Measurements from ENCODE around the gene ATR.

Gene ATR

GRCh38 chr3:142507241-142507640 is 71.3 kb downstream of the ATR start:
- DNase-seq = no peak

GRCh38 chr3:142502187-142502985 is 76.1 kb downstream of the ATR start:
- DNase-seq = no peak

DNA sequence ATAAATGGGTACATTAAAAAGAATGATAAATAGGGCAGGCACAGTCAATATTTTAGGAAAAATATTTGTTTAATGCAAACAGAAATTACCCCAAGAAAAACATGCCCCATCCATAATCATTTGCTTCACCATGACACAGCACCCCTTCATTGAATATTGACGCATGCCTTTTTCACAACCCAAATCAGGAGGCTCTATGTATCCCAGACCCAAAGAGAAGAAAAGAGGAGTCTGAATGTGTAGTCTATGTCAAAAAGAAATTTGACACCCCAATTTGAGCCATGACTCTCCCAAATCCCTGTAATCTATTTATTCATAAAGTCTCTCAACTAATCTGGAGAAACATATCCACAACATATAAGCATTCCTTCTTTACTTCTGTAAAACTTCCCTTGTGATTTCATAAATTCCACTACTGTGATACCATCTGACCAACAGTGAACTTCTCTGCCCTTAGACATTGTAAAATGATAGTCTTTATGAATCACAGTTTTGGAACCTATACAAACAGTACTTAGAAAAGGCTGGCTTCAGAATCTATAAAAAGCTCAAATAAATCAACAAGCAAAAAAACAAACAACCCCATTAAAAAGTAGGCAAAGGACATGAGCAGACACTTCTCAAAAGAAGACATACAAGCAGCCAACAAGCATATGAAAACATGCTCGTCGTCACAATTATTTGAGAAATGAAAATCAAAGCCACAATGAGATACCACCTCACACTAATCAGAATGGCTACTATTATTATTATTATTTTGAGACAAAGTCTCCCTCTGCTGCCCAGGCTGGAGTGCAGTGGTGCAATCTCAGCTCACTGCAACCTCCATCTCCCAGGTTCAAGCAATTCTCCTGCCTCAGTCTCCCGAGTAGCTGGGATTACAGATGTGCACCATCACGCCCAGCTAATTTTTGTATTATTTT is 77.3 kb downstream of the ATR start:
- DNase-seq = no peak

DNA sequence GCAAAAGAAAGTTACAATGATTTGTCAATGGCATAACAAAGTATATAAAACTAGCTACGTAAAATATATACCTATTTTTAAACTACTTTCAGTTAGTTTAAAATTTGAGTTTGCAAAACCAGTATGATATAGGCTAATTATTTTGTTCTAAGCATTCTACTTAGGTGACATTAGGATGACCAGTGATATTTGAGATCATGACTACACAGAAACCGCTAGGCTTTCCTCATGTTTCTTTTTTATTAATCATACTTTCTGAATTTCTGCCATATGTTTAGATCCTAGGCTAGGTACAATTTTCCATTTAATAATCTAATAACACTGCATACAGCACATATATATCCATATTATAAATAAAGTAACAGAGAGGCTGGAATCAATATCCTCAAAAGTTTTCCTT is 78.3 kb downstream of the ATR start:
- DNase-seq = no peak

DNA sequence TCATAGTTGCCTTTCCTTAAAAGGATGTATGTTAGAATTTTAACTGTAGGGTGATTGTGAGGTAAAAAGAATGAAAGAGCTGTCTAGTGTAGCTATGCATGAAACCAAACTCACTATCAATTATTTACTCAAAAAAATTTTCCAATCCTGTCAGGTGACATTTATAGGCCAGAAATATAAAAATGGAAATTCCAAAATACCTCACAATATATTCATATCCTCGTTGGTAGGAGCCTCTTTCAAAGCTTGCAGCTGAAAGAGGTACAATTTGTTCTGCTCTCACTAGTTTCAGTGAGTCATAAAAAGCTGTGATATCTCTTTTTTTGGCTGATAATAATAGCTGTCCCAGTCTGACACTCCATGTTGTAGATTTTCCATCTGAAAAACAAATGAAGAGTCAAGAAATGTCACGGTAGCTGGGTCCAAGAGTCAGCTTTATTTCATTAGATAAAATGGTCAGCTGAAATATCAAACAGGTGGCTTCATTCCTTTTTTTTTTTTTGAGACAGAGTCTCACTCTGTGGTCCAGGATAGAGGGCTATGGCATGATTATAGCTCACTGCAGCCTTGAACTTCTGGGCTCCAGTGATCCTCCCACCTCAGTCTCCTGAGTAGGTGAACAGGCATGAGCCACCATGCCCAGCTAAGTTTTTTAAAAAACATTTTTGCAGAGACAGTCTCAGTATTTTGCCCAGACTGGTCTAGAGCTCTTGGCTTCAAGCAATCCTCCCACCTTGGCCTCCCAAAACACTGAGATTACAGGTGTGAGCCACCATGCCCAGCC is 79.9 kb downstream of the ATR start:
- no peak for DNase-seq

GRCh38 chr3:142497729-142498128 is 80.8 kb downstream of the ATR start:
- no peak for DNase-seq

- no peak for DNase-seq
Observed at GRCh38 chr3:142495103-142495502, 83.4 kb downstream of the ATR start.

GRCh38 chr3:142492184-142492583 is 86.3 kb downstream of the ATR start:
- DNase-seq = no peak

DNA sequence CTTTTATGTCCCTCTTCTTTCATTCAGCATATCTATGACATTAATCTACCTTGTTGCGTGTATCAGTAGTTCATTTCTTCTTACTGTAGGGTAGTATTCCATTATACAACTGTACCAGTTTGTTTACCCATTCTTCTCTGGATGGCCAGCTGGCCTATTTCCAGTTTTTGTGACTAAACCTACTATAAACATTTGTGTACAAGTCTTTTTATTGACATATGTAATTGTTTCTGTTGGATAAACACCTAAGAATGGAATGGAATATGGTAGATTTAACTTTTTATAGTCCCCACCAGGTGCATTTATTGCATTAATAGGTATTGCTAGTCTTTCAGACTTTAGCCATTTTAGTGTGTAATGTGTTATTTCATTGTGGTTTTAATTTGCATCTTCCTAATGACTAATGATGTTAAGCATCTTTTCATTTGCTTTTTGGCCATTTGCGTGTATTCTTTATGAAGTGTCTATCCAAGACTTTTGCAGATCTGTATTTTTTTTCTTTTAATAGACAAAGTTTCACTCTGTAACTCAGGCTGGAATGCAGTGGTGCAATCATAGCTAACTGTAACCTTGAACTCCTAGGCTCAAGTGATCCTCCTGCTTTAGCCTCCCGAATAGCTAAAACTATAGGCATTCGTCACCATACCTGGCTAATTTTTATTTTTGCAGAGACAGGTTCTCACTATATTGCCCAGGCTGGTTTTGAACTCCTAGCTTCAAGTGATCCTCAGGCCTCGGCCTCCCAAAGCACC is 88.8 kb downstream of the ATR start:
- no peak for DNase-seq

- DNase-seq = no peak
Observed at GRCh38 chr3:142484912-142485435, 93.6 kb downstream of the ATR start.

DNA sequence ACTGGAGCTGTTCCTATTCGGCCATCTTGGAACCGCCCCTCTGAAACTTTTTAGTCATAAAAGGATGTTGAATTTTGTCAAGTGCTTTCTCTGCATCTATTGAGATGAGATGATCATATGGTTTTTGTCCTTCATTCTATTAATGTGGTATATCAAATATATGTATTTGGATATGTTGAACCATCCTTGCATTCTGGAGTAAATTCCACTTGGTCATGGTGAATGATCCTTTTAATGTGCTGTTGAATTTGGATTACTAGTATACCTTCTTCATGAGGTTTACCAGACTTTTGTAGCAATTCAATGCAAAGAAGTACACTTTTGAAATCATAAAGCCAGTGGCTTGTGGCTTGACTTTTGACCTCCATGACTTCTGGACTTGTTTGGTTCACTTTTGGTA is 97.3 kb downstream of the ATR start:
- no peak for DNase-seq

- DNase-seq = no peak
Observed at GRCh38 chr3:142470826-142471225, 107.7 kb downstream of the ATR start.

- DNase-seq = no peak
Observed at GRCh38 chr3:142468456-142468855, 110.1 kb downstream of the ATR start.

- DNase-seq = no peak
Observed at GRCh38 chr3:142467768-142468167, 110.8 kb downstream of the ATR start.

DNA sequence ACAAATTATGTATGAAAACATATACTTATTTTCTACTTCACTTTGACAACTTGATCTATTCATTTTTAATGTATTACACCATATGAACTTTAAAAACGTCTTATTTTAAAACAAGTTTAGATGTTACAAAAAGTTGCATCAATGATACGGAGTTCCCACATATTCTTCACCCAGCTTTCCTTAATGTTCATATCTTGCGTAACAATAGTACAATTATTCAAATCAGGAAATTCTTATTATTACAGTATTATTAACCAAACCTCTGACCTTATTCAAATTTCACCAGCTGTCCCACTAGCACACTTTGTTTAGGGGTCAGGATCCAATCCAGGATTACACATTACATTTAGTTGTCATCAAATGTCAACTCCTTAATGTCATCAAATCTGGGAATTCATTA is 117.8 kb downstream of the ATR start:
- no peak for DNase-seq

DNA sequence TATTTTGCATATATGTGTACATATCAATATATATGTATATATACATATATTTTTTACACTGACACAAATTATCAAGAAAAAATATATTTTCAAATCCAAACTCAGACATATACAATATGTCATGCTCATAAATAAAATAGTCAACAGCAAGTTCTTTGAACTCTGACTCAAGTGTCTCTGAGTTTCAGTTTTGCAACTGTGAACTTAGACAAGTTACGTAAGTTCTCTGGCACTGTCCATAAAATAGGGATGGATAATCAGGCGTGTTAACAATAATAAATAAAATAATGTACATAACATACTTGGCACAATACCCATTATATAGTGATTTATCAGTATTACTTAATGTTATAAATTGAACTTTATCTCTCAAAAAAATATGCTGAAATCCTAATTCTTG is 118.6 kb downstream of the ATR start:
- no peak for DNase-seq

GRCh38 chr3:142459096-142459495 is 119.4 kb downstream of the ATR start:
- DNase-seq = no peak

GRCh38 chr3:142450881-142451280 is 127.7 kb downstream of the ATR start:
- no peak for DNase-seq

- no peak for DNase-seq
Observed at GRCh38 chr3:142450189-142450588, 128.3 kb downstream of the ATR start.

- peak; percentile 96 for DNase-seq
Observed at GRCh38 chr3:142447852-142448823, 130.4 kb downstream of the ATR start, which contains the start of gene XRN1. TSS of gene XRN1 (minus strand) at chr3:142448037. CDS start at chr3:142447944, 93 bp downstream.
